ENCODE data around the gene ACOT2. TPM values are rescaled to one million over a fixed set of nuclear protein-coding genes. Genes with fewer than 3 reads are reported as not detected.
"Not testable (repeated sequence)": the region's sequence is repeated elsewhere in the genome, so short reads cannot be mapped to it uniquely, and the experiment has no call there.

The ACOT2 gene
- total RNA-seq (2021) (34.2 and 47.7 TPM in 2 replicates), Bru-seq, nascent RNA (percentile 69 among the genes with signal in this experiment), BruChase-seq, experiment 1, labeled RNA remaining after a 2-hour chase (percentile 63 among the genes with signal in this experiment), BruChase-seq, experiment 2, labeled RNA remaining after a 6-hour chase (percentile 80 among the genes with signal in this experiment)
- long read RNA-seq, transcript ACOT2-201 (3 exons, 1,774 nt): major isoform, 151 of 210 reads
- long read RNA-seq, partial matches to known transcripts: 28 of 210 reads
- long read RNA-seq, other reads (novel, unspliced or antisense): 31 of 210 reads

DNA sequence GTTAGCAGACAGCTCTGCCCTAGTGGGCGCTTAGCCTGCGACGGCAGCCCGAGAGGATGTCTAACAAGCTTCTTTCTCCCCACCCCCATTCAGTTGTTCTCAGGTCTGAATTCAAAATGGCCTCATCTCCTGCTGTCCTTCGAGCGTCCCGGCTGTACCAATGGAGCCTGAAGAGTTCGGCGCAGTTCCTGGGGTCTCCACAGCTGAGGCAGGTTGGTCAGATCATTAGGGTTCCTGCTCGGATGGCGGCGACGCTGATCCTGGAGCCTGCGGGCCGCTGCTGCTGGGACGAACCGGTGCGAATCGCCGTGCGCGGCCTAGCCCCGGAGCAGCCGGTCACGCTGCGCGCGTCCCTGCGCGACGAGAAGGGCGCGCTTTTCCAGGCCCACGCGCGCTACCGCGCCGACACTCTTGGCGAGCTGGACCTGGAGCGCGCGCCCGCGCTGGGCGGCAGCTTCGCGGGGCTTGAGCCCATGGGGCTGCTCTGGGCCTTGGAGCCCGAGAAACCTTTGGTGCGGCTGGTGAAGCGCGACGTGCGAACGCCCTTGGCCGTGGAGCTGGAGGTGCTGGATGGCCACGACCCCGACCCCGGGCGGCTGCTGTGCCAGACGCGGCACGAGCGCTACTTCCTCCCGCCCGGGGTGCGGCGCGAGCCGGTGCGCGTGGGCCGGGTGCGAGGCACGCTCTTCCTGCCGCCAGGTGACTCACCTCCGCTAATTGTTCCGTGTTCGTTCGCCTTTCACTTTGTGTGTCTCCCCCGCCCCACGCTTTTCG, at the start of gene ACOT2:
TSS of gene ACOT2 (plus strand) at position 29 of the 774 bp plus-strand sequence. CDS start at position 57, 28 bp downstream.
- POLR2A ChIA-PET (ENCODE audit: low non-redundant PET): interaction anchor here (0.6 kb wide), 3 partner anchors 40 to 567 kb away, joined by 3 to 8 read pairs (median 3); no protein-coding TSS in a partner anchor
- H3K27me3 ChIP-seq (replicated peaks; ENCODE audit: insufficient read depth, low read depth, low read length, poor library complexity); intact Hi-C loops (cut with micrococcal nuclease; ENCODE audit: unreplicated experiment); CTCF ChIA-PET; H3K4me1 ChIP-seq (ENCODE audit: insufficient read depth, low read length, poor library complexity, severe bottlenecking); H3K36me3 ChIP-seq (ENCODE audit: insufficient read depth, low read length, poor library complexity, severe bottlenecking); H3K9me3 ChIP-seq (ENCODE audit: low read depth, low read length, poor library complexity, severe bottlenecking): not testable (repeated sequence)
- DNase-seq (ENCODE audit: low spot score): peak; percentile 89
- Histone ChIP-seq H3K27ac (ENCODE audit: low read depth, low read length, poor library complexity, severe bottlenecking) (peak within 1 kb of the TSS; percentile 79), H3K4me3 (ENCODE audit: low read depth, low read length, poor library complexity, severe bottlenecking) (peak within 1 kb of the TSS; percentile 51)
- BruUV-seq (replicated peaks): TSS peak; percentile 62

DNA sequence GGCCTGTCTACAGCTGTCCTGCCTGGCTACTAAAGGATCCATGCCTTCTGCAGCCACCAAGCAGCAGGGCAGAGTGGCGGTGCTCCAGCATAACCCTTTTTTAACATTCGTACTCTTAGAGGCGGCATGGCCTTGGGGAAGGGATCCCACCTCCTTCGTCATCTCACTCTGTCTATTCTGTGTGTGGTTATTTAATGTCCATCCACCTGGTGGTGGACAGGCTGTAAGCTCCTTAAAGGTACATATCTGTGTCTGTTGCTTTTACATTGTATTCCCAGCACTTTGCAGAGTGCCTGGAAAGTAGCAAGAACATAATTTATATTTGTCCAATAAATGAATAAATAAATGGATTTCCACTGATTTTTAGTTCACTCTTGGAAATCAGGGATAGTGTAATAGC, 47.8 kb upstream of the ACOT2 start:
- Histone ChIP-seq H3K4me1 (ENCODE audit: insufficient read depth, low read length, poor library complexity, severe bottlenecking) (peaks cover 3% of the 10 kb centered on the region), H3K27me3 (replicated peaks; ENCODE audit: insufficient read depth, low read depth, low read length, poor library complexity) (no peaks in the 10 kb centered on the region), H3K4me3 (ENCODE audit: low read depth, low read length, poor library complexity, severe bottlenecking) (no peak overlapping the region), H3K9me3 (ENCODE audit: low read depth, low read length, poor library complexity, severe bottlenecking) (no peaks in the 10 kb centered on the region), H3K36me3 (ENCODE audit: insufficient read depth, low read length, poor library complexity, severe bottlenecking) (no peaks in the 10 kb centered on the region), H3K27ac (ENCODE audit: low read depth, low read length, poor library complexity, severe bottlenecking) (no peak overlapping the region)
- POLR2A ChIA-PET (ENCODE audit: low non-redundant PET): no interaction called here
- no peak for TF ChIP-seq EZH2 (IDR thresholded peaks at IDR 0.05; ENCODE audit: borderline replicate concordance, low read depth, low read length, poor library complexity, severe bottlenecking)
- no peak for TF ChIP-seq CTCF (conservative IDR thresholded peaks at IDR 0.05; ENCODE audit: low read depth, low read length)
- BruUV-seq (replicated peaks): no TSS peak
- CTCF ChIA-PET: no interaction called here
- intact Hi-C loops (cut with micrococcal nuclease; ENCODE audit: unreplicated experiment): no loop called here
- DNase-seq (ENCODE audit: low spot score): no peak

- ChIA-PET CTCF (no interaction called here), POLR2A (ENCODE audit: low non-redundant PET) (no interaction called here)
- no peak overlapping the region for H3K4me3 ChIP-seq (ENCODE audit: low read depth, low read length, poor library complexity, severe bottlenecking)
- no peaks in the 10 kb centered on the region for H3K4me1 ChIP-seq (ENCODE audit: insufficient read depth, low read length, poor library complexity, severe bottlenecking)
- no peaks in the 10 kb centered on the region for H3K36me3 ChIP-seq (ENCODE audit: insufficient read depth, low read length, poor library complexity, severe bottlenecking)
- H3K9me3 ChIP-seq (ENCODE audit: low read depth, low read length, poor library complexity, severe bottlenecking): no peaks in the 10 kb centered on the region
- TF ChIP-seq CTCF (conservative IDR thresholded peaks at IDR 0.05; ENCODE audit: low read depth, low read length) (no peak), EZH2 (IDR thresholded peaks at IDR 0.05; ENCODE audit: borderline replicate concordance, low read depth, low read length, poor library complexity, severe bottlenecking) (no peak)
- no peak overlapping the region for H3K27ac ChIP-seq (ENCODE audit: low read depth, low read length, poor library complexity, severe bottlenecking)
- intact Hi-C loops (cut with micrococcal nuclease; ENCODE audit: unreplicated experiment): no loop called here
- no peaks in the 10 kb centered on the region for H3K27me3 ChIP-seq (replicated peaks; ENCODE audit: insufficient read depth, low read depth, low read length, poor library complexity)
- DNase-seq (ENCODE audit: low spot score): no peak
- no TSS peak for BruUV-seq (replicated peaks)
Measured at GRCh38 chr14:73524493-73524892, 44.5 kb upstream of the ACOT2 start.
